ENCODE data around the gene DYNLT2.
A peak's percentile ranks its signal among the peaks of the same experiment; 100 is the strongest.
"Not testable (repeated sequence)": the region's sequence is repeated elsewhere in the genome, so short reads cannot be mapped to it uniquely, and the experiment has no call there.

DYNLT2 gene

DNA sequence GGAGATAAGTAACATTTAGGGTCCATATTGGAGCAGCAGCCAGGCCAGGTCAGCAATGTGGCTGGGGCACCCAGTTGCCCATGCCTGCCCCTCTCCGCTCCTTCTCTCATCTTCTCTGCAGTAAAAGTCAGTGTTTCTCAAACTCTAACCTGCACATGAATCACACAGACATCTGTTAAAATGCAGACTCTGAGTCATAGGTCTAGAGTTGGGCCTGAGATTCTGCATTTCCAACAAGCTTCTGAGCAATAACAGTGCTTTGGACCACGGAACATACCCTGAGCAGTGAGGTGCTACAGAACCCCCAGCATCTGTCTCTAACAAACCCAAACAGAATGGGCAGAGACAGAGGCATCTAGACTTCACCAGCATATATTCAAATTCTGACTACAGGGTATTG, 37.2 kb downstream of the DYNLT2 start:
- TF ChIP-seq POLR2A (IDR thresholded peaks at IDR 0.05; ENCODE audit: low read depth, low read length), result no peak
- FAIRE-seq (no peak), DNase-seq (ENCODE audit: insufficient read length, low spot score) (no peak)

DNA sequence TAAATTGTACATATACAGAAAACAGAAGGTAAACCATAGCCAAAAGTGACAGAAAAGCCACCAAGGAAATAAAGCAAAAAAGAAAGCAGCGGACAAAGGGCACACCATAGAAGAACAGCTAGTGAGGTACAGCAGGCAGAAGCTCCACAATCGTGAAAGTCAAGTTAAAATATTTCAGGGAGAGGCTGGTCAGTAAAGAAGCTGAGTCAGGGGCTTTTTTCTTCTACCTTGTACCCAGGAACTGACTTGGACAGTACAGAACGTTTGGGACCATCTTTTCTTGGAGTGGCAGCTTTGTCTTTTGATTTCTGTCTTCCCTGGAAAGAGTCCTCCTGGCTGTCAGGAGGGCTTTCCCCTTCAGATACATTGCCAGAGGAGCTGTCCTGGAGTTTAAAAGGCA, 41.4 kb downstream of the DYNLT2 start:
- DNase-seq (ENCODE audit: insufficient read length, low spot score) (no peak), FAIRE-seq (no peak)
- no peak for TF ChIP-seq POLR2A (IDR thresholded peaks at IDR 0.05; ENCODE audit: low read depth, low read length)

DNA sequence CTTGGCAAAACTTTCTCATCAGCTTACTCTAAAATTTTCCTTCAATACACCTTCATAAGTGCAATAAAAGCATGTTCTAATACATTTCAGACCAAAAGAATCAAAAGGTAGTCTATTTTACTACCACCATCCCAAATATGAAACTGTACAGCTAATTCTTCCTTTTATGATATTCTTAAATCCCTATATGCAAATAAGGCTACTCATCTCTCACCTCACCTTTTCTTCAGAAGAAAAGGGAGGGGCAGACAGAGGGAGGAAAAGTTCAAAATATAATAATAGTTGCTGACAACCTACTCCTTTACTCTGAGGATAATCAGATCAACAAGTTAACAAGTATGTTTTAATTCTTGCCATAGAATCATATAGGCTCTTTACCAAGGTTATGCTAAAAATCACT, 42.1 kb downstream of the DYNLT2 start:
- DNase-seq (ENCODE audit: insufficient read length, low spot score), result no peak
- TF ChIP-seq POLR2A (IDR thresholded peaks at IDR 0.05; ENCODE audit: low read depth, low read length), result no peak
- no peak for FAIRE-seq

DNA sequence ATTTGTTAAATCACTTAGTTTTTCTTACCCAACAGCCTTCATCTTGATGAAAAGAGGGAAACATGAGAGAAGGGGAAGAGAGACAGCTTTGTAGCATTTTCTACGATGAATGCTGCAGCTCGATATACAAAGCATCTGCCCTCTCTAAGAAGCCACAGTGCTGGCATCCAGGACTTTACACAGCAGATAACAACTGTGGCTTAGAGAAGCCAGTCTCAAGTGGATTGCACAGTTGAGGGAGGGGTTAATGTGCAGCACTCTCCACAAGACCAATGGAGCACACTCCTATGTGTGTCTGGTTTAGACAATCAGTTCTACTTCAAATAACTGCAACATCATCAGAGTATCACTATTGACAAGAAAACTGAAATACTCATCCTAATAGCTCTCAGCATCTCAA, 43.6 kb downstream of the DYNLT2 start:
- no peak for DNase-seq (ENCODE audit: insufficient read length, low spot score)
- FAIRE-seq, result no peak

DNA sequence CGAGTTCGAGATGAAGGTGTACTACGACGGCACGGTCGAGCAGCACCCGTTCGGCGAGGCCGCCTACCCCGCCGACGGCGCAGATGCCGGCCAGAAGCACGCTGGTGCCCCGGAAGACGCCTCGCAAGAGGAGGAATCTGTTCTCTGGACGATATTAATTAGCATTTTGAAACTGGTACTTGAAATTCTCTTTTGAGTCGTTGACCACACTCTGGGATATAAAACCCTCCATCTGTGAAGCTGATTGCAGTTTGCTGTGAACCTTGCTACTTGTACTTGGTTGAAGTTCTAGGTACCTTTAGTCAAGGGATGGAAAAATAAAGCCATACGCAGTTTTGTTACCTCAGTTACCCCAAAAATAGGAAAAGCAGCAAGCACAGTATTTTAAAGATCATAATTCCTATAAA, 48.5 kb downstream of the DYNLT2 start:
- DNase-seq (ENCODE audit: insufficient read length, low spot score) (no peak), FAIRE-seq (no peak)
- no peak for TF ChIP-seq POLR2A (IDR thresholded peaks at IDR 0.05; ENCODE audit: low read depth, low read length)

More for the DNA sequence above, 43.6 kb downstream of the DYNLT2 start:
- no peak for TF ChIP-seq POLR2A (IDR thresholded peaks at IDR 0.05; ENCODE audit: low read depth, low read length)

DNA sequence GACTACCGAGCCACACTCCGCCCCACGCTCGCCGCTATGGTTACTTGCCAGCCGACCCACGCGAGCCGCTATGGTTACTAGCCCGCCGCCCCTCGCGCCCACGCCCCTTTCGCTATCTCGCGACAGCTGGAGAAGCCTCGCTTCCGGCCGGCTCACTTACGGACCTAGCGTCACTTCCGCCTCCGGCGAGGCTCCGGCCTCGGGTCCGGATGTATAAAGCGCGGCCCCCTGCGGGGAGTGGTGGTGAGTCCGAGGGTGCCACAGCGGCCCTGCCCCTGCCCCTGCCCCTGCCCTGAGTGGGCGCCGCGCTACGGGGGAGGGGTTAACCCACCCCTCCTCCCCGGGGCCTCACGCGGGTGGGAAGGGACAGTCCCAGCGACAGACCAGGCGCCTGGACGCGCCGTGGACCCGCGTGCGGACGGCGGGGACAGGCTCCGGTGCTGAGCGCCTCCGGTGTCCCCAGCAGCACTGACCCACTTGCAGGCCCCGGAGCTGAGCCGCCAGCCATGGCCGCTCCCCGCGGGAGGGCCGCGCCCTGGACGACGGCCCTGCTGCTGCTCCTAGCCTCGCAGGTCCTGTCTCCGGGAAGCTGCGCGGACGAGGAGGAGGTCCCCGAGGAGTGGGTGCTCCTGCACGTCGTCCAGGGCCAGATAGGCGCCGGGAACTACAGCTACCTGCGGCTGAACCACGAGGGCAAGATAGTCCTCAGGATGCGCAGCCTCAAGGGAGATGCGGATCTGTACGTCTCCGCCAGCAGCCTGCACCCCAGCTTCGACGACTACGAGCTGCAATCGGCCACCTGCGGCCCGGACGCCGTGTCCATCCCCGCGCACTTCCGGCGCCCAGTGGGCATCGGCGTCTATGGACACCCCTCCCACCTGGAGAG, 49.2 kb downstream of the DYNLT2 start, which contains the start of the genes C6orf120 and WDR27:
Gene C6orf120, plus strand, starts transcription at position 173 of the 886 bp plus-strand sequence. Its CDS starts 334 bp downstream, at position 507.
Gene WDR27, minus strand, starts transcription at position 76 of the 886 bp plus-strand sequence. CDS start 13,024 bp downstream, outside the sequence.
- FAIRE-seq, result no peak
- peak; percentile 86 for TF ChIP-seq POLR2A (IDR thresholded peaks at IDR 0.05; ENCODE audit: low read depth, low read length)
- DNase-seq (ENCODE audit: insufficient read length, low spot score), result peak; percentile 83

DNA sequence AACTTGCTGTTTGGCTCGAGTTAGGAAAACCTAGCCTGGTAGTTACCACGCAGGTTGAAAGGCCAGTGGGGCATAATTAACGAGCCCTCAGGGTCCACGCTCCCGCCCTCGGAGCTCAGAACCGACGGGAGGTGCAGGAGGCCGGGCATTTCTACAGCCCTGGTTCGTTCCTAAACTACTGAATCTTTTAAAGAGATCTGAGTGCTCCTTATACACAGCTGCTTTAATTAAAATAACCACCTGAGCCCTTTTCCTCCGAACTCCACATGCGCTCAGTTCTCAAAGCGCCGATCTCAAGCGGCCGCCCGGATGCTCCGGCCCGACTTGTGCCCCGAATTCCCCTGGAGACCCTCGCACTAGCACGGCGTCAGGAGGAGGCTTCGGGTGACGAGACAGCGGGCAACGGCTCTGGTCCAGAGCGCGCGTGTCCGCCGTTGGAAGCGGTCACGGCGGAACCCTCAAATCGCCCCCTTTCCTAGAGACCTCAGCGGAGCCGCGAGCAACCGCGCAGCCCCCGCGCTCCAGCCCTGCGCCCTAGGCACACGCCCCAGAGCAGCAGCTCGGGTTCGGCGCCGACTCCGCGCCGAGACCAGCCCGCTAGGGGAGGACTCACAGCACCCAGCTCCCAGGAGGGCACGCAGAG, 49.9 kb downstream of the DYNLT2 start:
- FAIRE-seq (no peak), DNase-seq (ENCODE audit: insufficient read length, low spot score) (no peak)
- no peak for TF ChIP-seq POLR2A (IDR thresholded peaks at IDR 0.05; ENCODE audit: low read depth, low read length)

DNA sequence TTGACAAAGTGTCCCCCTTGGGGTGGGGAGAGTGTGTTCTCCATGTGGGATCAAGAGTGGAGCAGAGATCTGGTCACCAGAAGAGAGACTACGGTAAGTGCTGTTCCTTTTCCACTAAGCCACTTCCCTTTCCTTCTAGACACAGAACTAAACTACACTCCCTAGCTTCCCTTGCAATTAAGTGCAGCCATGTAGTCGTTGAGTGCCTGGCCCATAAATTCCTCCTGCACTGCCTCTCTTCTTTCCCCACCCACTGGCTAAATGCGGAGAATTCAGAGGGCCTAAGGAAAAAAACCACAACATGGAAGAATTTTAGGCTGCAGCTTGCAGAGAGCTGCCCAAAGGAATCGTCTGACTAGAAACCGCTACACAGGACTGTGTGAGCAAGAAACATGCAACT, 51.1 kb downstream of the DYNLT2 start:
- DNase-seq (ENCODE audit: insufficient read length, low spot score) (no peak), FAIRE-seq (no peak)
- TF ChIP-seq POLR2A (IDR thresholded peaks at IDR 0.05; ENCODE audit: low read depth, low read length), result no peak

DNA sequence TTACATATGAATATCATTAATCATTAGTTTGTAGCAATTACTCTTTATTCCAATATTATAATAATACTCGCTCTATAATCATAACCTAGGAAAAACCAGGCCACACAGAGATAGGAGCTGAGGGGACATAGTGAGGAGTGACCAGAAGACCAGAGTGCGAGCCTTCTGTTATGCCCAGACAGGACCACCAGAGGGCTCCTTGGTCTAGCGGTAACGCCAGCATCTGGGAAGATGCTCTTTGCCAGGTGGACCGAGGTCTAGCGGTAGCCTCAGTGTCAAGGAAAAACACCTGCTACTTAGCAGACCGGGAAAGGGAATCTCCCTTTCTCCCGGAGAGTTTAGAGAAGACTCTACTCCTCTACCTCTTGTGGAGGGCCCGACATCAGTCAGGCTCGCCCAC, 54.3 kb downstream of the DYNLT2 start:
- FAIRE-seq; DNase-seq (ENCODE audit: insufficient read length, low spot score): not testable (repeated sequence)

DNA sequence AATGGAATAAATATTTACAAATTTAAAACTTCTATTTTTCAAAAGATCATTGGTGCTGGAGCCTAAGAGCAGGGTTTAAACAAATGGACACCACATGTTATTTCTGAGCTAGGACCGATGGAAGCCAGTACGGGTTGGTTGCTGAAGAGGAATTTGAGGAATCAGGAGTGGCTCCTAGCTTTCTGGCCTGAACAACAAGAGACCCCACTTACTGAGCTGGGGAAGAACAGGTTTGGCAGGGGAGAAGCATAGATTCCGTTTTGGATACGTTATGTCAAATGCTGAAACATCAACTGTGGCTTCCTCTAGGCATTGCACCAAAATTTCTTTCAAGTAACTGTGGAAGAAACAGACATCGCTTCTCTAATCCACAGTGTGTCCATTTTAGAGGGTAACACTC, 56.2 kb downstream of the DYNLT2 start:
- no peak for FAIRE-seq
- TF ChIP-seq POLR2A (IDR thresholded peaks at IDR 0.05; ENCODE audit: low read depth, low read length), result no peak
- DNase-seq (ENCODE audit: insufficient read length, low spot score), result no peak

DNA sequence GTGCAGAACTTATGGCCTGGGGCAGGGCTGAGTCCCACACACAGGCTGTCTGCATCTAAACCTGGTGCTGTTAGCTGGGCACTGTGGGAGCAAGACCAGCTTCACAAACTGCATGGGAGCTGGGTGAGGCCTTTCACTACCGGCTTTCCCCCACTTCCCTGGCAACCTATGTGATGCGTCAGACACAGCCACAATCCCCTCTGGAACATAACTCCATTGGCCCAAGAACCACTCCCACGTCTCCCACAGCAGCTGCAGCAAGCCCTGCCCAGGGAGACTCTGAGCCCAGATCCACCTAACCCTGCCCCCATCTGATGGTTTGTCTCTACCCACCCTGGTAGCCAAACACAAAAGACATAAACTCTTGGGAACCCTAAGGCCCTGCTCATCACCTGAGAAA, 58.9 kb downstream of the DYNLT2 start:
- DNase-seq (ENCODE audit: insufficient read length, low spot score) (no peak), FAIRE-seq (no peak)
- no peak for TF ChIP-seq POLR2A (IDR thresholded peaks at IDR 0.05; ENCODE audit: low read depth, low read length)

DNA sequence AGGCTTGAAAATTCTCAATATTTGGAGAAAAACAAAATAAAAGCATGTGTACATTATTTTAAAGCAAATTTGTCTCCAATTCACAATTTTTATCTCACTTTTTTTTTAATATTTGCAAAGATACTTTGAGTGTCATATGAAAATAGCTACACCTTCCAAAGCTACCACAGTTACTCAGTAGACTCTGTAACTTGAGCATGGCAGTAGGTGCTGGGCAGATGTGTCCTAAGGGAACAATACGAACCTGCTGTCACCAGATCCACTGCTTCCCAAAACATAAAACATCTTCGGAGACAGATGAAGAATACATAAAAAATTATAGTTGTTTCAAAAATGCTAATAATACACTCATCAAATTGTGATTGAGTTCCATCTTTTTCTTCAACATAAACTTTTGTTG, 60.1 kb downstream of the DYNLT2 start:
- no peak for TF ChIP-seq POLR2A (IDR thresholded peaks at IDR 0.05; ENCODE audit: low read depth, low read length)
- no peak for FAIRE-seq
- DNase-seq (ENCODE audit: insufficient read length, low spot score), result no peak
